Hepatocyte (in vitro differentiated cells): ENCODE data around the gene INPP5D. TPM values are rescaled to one million over a fixed set of nuclear protein-coding genes. Genes with fewer than 3 reads are reported as not detected.
A peak's percentile ranks its signal among the peaks of the same experiment; 100 is the strongest.
"Not testable (repeated sequence)": the region's sequence is repeated elsewhere in the genome, so short reads cannot be mapped to it uniquely, and the experiment has no call there.

ENCODE experiments used
- DNase-seq: peaks from one replicate; pipeline ENCODE4 v3.0.0-alpha.2; 2016; ENCODE audit warnings: low spot score
- H2AFZ ChIP-seq: fragments of 200-600 bp; sonication (generic); 2 replicates; pipeline ENCODE4 v1.6.0; 2016; ENCODE audit warnings: antibody characterized with exemption, mild to moderate bottlenecking
- H3K27ac ChIP-seq: fragments of 200-600 bp; sonication (generic); 2 replicates; pipeline ENCODE4 v1.5.1; 2016; ENCODE audit warnings: mild to moderate bottlenecking
- H3K27me3 ChIP-seq: fragments of 200-600 bp; sonication (generic); 2 replicates; pipeline ENCODE4 v1.6.1; 2016
- H3K36me3 ChIP-seq: fragments of 200-600 bp; sonication (generic); replicated peaks from 2 replicates; pipeline ENCODE4 v1.5.1; 2016; ENCODE audit warnings: low read depth; ENCODE audit not compliant: insufficient read depth
- H3K4me1 ChIP-seq: fragments of 200-600 bp; sonication (generic); 2 replicates; pipeline ENCODE4 v1.5.1; 2016; ENCODE audit warnings: mild to moderate bottlenecking, moderate library complexity; ENCODE audit not compliant: insufficient read depth
- H3K4me2 ChIP-seq: fragments of 200-600 bp; sonication (generic); 2 replicates; pipeline ENCODE4 v1.6.0; 2016
- H3K4me3 ChIP-seq: fragments of 200-600 bp; sonication (generic); 2 replicates; pipeline ENCODE4 v1.5.1; 2016; ENCODE audit warnings: mild to moderate bottlenecking
- H3K79me2 ChIP-seq: fragments of 200-600 bp; sonication (generic); 2 replicates; pipeline ENCODE4 v1.6.0; 2017; ENCODE audit warnings: mild to moderate bottlenecking
- H3K9me2 ChIP-seq: fragments of 200-600 bp; sonication (generic); replicated peaks from 2 replicates; pipeline ENCODE4 v1.6.0; 2017; ENCODE audit warnings: mild to moderate bottlenecking; ENCODE audit not compliant: insufficient read depth
- H3K9me3 ChIP-seq: fragments of 200-600 bp; sonication (generic); 2 replicates; pipeline ENCODE4 v1.5.1; 2016; ENCODE audit warnings: low read depth, mild to moderate bottlenecking
- H4K20me1 ChIP-seq: fragments of 200-600 bp; sonication (generic); 2 replicates; pipeline ENCODE4 v1.6.0; 2016; ENCODE audit warnings: mild to moderate bottlenecking; ENCODE audit not compliant: insufficient read depth, poor library complexity, severe bottlenecking
- CTCF ChIP-seq: fragments of 200-600 bp; sonication (generic); IDR thresholded peaks from 2 replicates; pipeline ENCODE4 v1.5.1; 2016; ENCODE audit warnings: antibody characterized with exemption, mild to moderate bottlenecking; ENCODE audit not compliant: poor library complexity
- EZH2 ChIP-seq: fragments of 200-600 bp; sonication (generic); IDR thresholded peaks from 2 replicates; pipeline ENCODE4 v1.6.1; 2016; ENCODE audit warnings: antibody characterized with exemption, mild to moderate bottlenecking, borderline replicate concordance
- EZH2phosphoT487 ChIP-seq: fragments of 200-600 bp; sonication (generic); IDR thresholded peaks from one replicate; pipeline ENCODE4 v1.6.1; 2018; ENCODE audit warnings: antibody characterized with exemption, mild to moderate bottlenecking, low read depth, moderate library complexity; ENCODE audit not compliant: unreplicated experiment, severe bottlenecking
- WGBS: methylation state at CpG from one replicate; pipeline ENCODE4 v1.1.6; 2016; ENCODE audit warnings: low lambda C conversion rate; ENCODE audit errors: missing lambda C conversion rate; 5-methylcytosine and 5-hydroxymethylcytosine counted together
- polyA plus RNA-seq: library from polyadenylated mRNA; unstranded; fragments of >200 nt; fragmentation: Nextera tagmentation; extraction: Ambion mirVana; gene quantifications from 2 replicates; pipeline ENCODE4 v1.2.1, GENCODE V29; 2016
- total RNA-seq: library from RNA; depleted of rRNA; stranded (reverse); fragments of >200 nt; gene quantifications from 2 replicates; pipeline ENCODE4 v1.2.3, GENCODE V29; 2014

The INPP5D gene
- total and polyA plus RNA-seq, 2 experiments from 2014 or later: 3.3 to 5.2 TPM

GRCh38 chr2:233094614-233095013, 34.5 kb downstream of the INPP5D start:
- TF ChIP-seq EZH2 (no peak), CTCF (no peak), EZH2phosphoT487 (no peak)

GRCh38 chr2:233096006-233096405, 35.9 kb downstream of the INPP5D start:
- Histone ChIP-seq H2AFZ (no peak overlapping the region), H3K36me3 (no peaks in the 10 kb centered on the region), H3K4me3 (no peak overlapping the region), H4K20me1 (no peaks in the 10 kb centered on the region), H3K79me2 (no peaks in the 10 kb centered on the region), H3K9me2 (no peaks in the 10 kb centered on the region), H3K27ac (no peak overlapping the region), H3K9me3 (no peaks in the 10 kb centered on the region), H3K4me2 (no peak overlapping the region), H3K4me1 (no peaks in the 10 kb centered on the region), H3K27me3 (no peaks in the 10 kb centered on the region)
- WGBS: 88% methylated on average over 6 of the region's 6 CpGs
- TF ChIP-seq EZH2 (no peak), CTCF (no peak)
- no peak for DNase-seq

More at GRCh38 chr2:233094614-233095013, 34.5 kb downstream of the INPP5D start:
- no peaks in the 10 kb centered on the region for H3K36me3 ChIP-seq
- no peaks in the 10 kb centered on the region for H3K9me3 ChIP-seq
- no peak for DNase-seq
- no peaks in the 10 kb centered on the region for H3K27me3 ChIP-seq
- H3K4me1 ChIP-seq: no peaks in the 10 kb centered on the region
- no peak overlapping the region for H3K4me2 ChIP-seq
- no peak overlapping the region for H3K27ac ChIP-seq
- H2AFZ ChIP-seq: no peak overlapping the region
- no peaks in the 10 kb centered on the region for H3K79me2 ChIP-seq
- WGBS: 57% methylated on average over 6 of the region's 6 CpGs
- no peaks in the 10 kb centered on the region for H4K20me1 ChIP-seq
- no peak overlapping the region for H3K4me3 ChIP-seq
- no peaks in the 10 kb centered on the region for H3K9me2 ChIP-seq

GRCh38 chr2:233098618-233099017, 38.5 kb downstream of the INPP5D start:
- TF ChIP-seq CTCF (peak; percentile 38), EZH2 (no peak)
- Histone ChIP-seq H3K9me2 (no peaks in the 10 kb centered on the region), H4K20me1 (no peaks in the 10 kb centered on the region), H3K27ac (no peak overlapping the region), H3K4me2 (no peak overlapping the region), H3K36me3 (no peaks in the 10 kb centered on the region), H3K27me3 (no peaks in the 10 kb centered on the region), H2AFZ (no peak overlapping the region), H3K4me1 (no peaks in the 10 kb centered on the region), H3K4me3 (no peak overlapping the region), H3K9me3 (no peaks in the 10 kb centered on the region), H3K79me2 (no peaks in the 10 kb centered on the region)
- WGBS: 67% methylated on average over 11 of the region's 11 CpGs
- DNase-seq: no peak

- H3K36me3 ChIP-seq, H2AFZ ChIP-seq, DNase-seq, H3K79me2 ChIP-seq, H4K20me1 ChIP-seq, H3K9me3 ChIP-seq, H3K9me2 ChIP-seq, H3K4me3 ChIP-seq, H3K27me3 ChIP-seq, H3K4me2 ChIP-seq, H3K4me1 ChIP-seq, H3K27ac ChIP-seq: not testable (repeated sequence)
- WGBS: 95% methylated on average over 7 of the region's 7 CpGs
Measured at GRCh38 chr2:233099820-233100191, 39.7 kb downstream of the INPP5D start.
